RKO (cell line): ENCODE measurements around the gene ST6GALNAC5.
"Not testable (repeated sequence)": the region's sequence is repeated elsewhere in the genome, so short reads cannot be mapped to it uniquely, and the experiment has no call there.

Experiments
- DNase-seq: peaks from one replicate; pipeline ENCODE4 v3.0.0-alpha.2; 2016; ENCODE audit warnings: low spot score

The ST6GALNAC5 gene

GRCh38 chr1:76939050-76939816 is 72.0 kb downstream of the ST6GALNAC5 start:
- DNase-seq = no peak

GRCh38 chr1:76939817-76940216 is 72.5 kb downstream of the ST6GALNAC5 start:
- no peak for DNase-seq

GRCh38 chr1:76940571-76941335 is 73.5 kb downstream of the ST6GALNAC5 start:
- no peak for DNase-seq

- DNase-seq = no peak
Observed at GRCh38 chr1:76942549-76942948, 75.3 kb downstream of the ST6GALNAC5 start.

GRCh38 chr1:76944942-76945341 is 77.7 kb downstream of the ST6GALNAC5 start:
- no peak for DNase-seq

GRCh38 chr1:76948846-76949245 is 81.6 kb downstream of the ST6GALNAC5 start:
- DNase-seq = no peak

GRCh38 chr1:76949503-76949902 is 82.2 kb downstream of the ST6GALNAC5 start:
- DNase-seq = peak; percentile 33

GRCh38 chr1:76950306-76950705 is 83.0 kb downstream of the ST6GALNAC5 start:
- DNase-seq = peak; percentile 16

GRCh38 chr1:76951153-76951552 is 83.9 kb downstream of the ST6GALNAC5 start:
- DNase-seq = no peak

- no peak for DNase-seq
Observed at GRCh38 chr1:76955652-76956051, 88.4 kb downstream of the ST6GALNAC5 start.

GRCh38 chr1:76957961-76958360 is 90.7 kb downstream of the ST6GALNAC5 start:
- no peak for DNase-seq

GRCh38 chr1:76958828-76959227 is 91.5 kb downstream of the ST6GALNAC5 start:
- DNase-seq = no peak

- DNase-seq = no peak
Observed at GRCh38 chr1:76959556-76959955, 92.3 kb downstream of the ST6GALNAC5 start.

- no peak for DNase-seq
Observed at GRCh38 chr1:76961181-76961819, 94.0 kb downstream of the ST6GALNAC5 start.

- DNase-seq = no peak
Observed at GRCh38 chr1:76961820-76962207, 94.5 kb downstream of the ST6GALNAC5 start.

- DNase-seq = not testable (repeated sequence)
Observed at GRCh38 chr1:76981267-76981666, 114.0 kb downstream of the ST6GALNAC5 start.

- DNase-seq = no peak
Observed at GRCh38 chr1:76989976-76990375, 122.7 kb downstream of the ST6GALNAC5 start.

GRCh38 chr1:76993036-76993435 is 125.8 kb downstream of the ST6GALNAC5 start:
- DNase-seq = no peak

GRCh38 chr1:76998582-76999223 is 131.4 kb downstream of the ST6GALNAC5 start:
- peak; percentile 38 for DNase-seq

GRCh38 chr1:77007675-77008074 is 140.4 kb downstream of the ST6GALNAC5 start:
- DNase-seq = no peak

GRCh38 chr1:77010937-77011336 is 143.7 kb downstream of the ST6GALNAC5 start:
- no peak for DNase-seq

- DNase-seq = no peak
Observed at GRCh38 chr1:77012066-77012465, 144.8 kb downstream of the ST6GALNAC5 start.
